Non-pigmented ciliary epithelial cell (primary cell): ENCODE data around the gene CPT2.

Experiments
- DNase-seq: peaks from one replicate; pipeline ENCODE4 v3.0.0-alpha.2; 2010; ENCODE audit warnings: low read depth

The CPT2 gene

DNA sequence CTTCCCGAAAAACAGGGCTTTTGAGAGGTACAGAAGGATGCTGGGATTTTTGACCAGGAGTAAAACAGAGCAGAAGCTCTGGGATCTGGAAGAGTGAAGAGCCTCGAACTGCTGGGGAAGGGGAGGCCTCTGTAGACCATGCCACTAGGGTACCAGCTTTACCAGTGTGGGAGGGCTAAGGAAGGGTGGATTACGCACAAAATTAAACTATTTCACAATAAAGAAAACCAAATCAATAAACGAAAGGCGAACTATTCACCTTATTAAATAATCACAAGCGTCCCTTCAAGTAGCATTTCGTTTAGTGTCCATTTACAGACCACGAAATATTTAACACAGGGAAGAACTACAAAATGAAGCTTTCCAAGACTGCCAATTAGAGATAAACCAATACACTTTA lies 23.1 kb downstream of the CPT2 start:
- no peak for DNase-seq

- peak; percentile 58 for DNase-seq
Observed at GRCh38 chr1:53220171-53220961, 23.7 kb downstream of the CPT2 start, which contains the start of gene CZIB. CZIB (minus strand) TSS chr1:53220634; CDS start chr1:53220575, 59 bp downstream.

DNA sequence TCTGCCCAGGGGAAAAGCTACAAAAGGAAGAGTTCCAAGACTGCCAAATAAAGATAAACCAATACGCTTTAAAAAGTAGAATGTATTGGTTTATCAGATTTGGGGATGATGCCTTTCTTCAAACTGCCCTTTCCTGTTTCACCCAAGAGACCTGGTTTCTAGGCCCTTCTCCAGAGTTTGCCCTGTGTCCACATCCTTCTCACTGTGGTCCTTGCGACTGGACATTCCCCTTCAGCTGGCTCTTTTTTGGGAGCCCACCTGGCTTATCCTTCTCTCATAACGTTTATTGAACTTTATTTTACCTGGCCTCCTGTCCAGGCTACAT lies 24.3 kb downstream of the CPT2 start:
- no peak for DNase-seq

- no peak for DNase-seq
Observed at GRCh38 chr1:53237638-53238037, 41.0 kb downstream of the CPT2 start.

- DNase-seq: peak; percentile 81
Observed at GRCh38 chr1:53238197-53239155, 41.9 kb downstream of the CPT2 start, which contains the start of gene MAGOH. MAGOH (minus strand) TSS chr1:53238518; CDS start chr1:53238448, 70 bp downstream.

DNA sequence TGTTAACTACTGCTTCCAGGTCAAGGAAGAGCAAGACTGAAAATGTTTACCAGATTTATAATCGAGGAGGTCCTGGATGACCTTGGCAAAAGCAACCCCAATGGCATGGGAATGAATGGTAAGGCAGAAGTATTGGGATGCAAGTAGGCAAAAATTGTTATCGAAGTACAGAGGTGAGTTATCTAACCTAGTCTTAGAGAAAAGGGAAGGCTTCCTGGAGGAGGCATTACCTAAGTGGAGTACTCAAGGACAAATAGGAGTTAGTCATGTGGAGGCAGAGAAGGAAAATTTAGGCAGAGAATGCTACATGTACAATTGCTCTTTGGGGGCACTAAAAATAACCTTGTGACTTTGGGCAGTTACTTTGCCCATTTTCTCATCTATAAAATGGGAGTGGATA lies 45.2 kb downstream of the CPT2 start:
- no peak for DNase-seq

- no peak for DNase-seq
Observed at GRCh38 chr1:53242381-53242780, 45.8 kb downstream of the CPT2 start.

DNA sequence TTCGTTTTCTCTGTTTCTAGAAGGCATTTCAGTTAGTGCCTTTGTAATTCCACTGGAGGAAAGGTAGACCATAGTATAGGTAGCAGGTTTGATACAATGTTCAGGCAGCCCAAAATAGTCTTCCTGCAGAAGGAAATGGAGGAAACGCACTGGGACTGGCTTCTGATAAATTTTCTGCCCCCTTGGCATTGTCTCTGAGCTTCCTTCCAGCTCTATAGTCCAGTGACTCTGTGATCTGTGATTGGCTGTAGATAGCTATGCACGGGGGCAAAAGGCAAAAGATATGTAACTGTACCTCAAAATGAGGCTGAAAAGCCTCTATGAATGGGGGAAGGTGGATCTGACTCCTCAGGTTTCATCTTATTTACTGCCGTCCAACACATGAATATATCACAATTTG lies 47.5 kb downstream of the CPT2 start:
- no peak for DNase-seq

DNA sequence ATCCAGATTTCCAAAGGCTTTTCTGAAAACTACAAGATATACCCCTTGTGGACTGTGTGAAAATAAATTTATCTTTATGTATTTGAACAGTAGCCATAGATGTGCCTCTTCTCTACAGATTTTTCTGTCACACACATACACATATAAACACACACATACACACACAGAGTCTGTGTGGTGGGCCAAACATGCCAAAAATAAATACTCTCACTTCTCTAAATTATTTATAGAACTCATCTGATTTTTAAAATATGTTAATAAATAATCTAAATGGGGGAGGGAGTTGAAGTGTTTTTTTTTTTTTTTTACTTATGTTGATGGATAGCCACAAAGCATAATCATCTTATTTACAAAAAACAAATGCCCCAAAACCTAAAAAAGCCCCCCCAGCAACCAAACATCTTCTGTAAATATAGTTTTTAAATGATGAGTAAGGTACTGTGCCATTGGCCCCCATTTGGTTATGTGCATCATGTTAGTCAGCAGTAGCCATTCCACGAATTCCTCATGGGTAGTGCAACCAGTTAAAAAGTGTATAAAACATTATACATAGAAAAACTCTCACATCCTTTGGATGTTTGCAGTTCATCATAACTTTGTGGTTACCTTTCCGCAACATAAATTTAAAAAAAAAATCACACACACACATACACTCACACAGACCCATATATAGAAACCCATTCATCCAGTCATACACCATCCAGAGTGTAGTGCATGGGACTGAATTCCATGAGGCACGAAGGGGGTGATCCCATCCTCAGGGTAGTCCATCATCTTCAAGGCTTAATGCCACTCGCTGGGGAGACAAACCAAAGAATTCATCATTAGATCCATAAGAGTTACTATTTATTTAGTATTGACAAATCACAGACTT lies 49.9 kb downstream of the CPT2 start:
- peak; percentile 79 for DNase-seq

DNA sequence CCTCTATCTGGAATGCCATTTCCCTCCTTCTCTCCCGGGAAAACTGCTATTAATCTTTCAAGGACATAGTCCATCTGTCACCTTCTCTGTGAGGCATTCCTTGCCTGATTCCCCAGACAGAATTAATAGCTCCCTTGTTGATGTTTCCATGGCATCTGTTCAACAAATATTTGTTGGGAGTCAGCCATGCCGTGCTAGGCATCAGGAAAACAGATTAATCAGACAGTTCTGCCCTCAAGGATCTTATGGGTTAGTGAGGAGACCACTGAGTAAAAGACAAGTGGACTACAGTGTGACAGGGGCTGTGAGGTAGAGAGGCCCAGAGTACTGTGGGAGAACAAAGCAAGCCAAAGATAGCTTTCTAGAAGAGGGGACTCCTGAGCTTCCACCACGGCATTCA lies 53.1 kb downstream of the CPT2 start:
- no peak for DNase-seq

GRCh38 chr1:53250325-53250724 lies 53.7 kb downstream of the CPT2 start:
- DNase-seq: no peak

DNA sequence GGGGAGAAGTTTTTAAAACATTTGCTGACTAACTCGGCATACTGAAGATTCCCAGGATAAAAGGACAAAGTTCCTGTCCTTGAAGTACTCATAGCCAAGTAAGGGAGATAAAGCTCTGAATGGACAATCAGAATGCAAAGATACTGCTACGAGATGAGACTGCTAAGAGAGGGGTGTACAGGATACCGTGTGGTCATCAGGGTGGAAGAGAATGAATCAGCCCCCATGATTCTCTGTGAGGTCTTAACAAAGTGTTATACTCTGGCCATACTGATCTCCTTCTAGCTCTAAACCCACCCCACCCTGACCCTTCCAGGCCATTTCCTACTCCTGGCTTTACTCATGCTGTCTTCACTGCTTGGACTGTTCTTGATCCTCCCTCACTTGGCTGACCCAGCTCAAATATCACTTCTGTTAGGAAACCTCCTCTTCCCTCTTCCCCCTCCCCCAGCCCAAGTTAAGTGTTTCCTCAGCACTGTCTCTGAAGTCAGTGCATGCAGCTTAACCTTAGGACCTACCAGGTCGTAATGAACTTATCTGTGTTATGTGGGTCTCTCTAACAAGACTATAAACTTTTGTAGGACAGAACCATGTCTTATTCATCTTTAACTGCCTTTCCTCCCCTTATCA lies 57.5 kb downstream of the CPT2 start:
- DNase-seq: no peak

DNA sequence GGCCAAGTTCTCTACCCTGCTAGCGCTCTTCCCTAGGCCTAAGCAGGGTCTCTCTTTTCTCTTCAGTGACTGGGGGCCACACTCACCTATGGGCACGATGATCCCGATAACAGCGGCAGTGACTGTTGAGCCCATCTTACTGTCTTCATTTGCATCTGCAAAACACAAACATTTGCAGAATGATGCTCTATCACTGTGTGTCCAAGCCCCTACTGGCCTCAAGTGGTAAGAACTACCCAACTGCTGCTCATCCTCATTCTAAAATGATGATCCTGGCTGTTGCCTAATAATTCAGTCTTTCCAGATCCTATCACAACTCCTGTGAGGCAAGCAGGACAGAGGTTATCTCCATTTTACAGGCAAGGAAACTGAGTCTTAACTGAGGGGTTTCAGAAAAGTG lies 58.4 kb downstream of the CPT2 start:
- DNase-seq: no peak

- DNase-seq: no peak
Observed at GRCh38 chr1:53256511-53257453, 60.2 kb downstream of the CPT2 start.

- no peak for DNase-seq
Observed at GRCh38 chr1:53257454-53258081, 60.9 kb downstream of the CPT2 start.

DNA sequence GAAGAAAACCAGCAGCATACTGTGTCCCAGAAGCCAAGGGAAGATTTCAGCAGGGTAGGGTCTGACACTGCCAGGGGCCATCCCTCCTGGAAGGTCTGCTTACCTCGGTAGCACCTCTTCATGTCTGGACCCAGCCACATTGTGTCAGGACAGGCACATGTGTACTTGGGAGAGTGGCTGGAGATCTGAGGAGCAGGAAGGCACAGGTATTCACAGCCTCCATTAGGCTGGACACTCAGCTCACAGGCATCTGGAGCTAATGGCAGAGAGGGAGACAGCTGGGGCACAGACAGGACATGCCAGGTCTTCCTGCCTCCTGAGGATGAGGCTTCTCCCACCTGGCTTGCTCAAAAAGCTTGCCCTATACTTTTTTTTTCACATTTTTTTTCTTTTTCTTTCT lies 61.6 kb downstream of the CPT2 start:
- no peak for DNase-seq

GRCh38 chr1:53259932-53260331 lies 63.3 kb downstream of the CPT2 start:
- DNase-seq: no peak

DNA sequence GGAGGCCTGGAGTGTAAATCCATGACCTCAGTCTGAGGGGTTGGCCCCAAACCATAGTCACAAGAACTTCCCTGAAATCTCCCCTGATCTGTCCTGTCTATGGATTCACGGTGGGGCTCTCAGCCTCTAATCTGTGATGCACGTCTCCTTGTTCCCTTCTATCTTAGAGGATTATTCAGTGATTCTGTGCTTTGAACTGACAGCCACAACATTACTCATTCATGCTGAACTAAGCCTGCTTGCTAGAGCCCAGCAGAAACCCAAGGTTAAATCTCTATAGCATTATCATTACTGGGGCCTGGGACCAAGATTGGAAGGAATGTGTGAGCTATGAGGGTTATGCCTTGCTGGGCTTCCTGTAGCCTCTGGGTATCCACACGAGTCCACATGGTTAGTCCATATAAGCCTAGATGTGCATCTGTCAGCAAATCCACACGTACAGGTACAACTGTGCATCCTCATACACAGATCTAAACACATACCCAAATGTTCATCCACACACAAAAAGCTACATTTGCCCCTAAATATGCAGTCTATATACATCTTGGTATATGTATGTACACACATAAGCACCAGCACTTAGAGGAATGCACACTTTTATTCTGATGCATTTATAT lies 64.1 kb downstream of the CPT2 start:
- no peak for DNase-seq

DNA sequence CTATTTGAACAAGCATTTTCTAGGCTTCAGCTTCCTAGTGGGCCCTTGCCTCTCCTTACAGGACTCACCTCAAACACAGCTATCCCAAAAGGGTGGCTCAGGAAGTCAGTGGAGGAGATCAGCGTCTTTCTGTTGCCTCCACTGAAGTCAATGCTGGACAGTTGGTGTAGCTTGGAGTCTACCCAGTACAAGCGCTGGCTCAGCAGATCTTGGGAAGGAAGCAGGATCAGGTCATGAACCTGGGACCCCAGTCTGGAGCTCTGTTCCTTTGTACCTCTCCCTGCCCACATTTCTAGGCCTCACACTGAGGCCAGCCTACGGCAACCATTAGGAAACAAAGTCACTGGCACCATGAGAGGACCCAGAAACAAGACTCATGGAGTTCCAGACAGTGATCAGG lies 65.4 kb downstream of the CPT2 start:
- DNase-seq: no peak
